Gastrocnemius medialis (tissue), 4 donors: ENCODE results near the gene SUPT3H.

ENCODE experiments used
- POLR2A ChIP-seq, 2 donors: fragments of 450-650 bp; IDR thresholded peaks; one replicate each; pipeline ENCODE4 v1.6.1; 2017; ENCODE audit warnings: antibody characterized with exemption in 2 of 2, mild to moderate bottlenecking in 2 of 2, moderate library complexity in 2 of 2
- TF ChIP-seq, protein P1 (sequence below), 5 experiments: fragments of 450-650 bp in 3 of 5; fragments of 200-600 bp in 2 of 5; sonication (generic) in 2 of 5; IDR thresholded peaks in 4 of 5; conservative IDR thresholded peaks in 1 of 5; 1 replicate in 4 of 5; 2 replicates in 1 of 5; pipeline ENCODE4 v1.5.1; 2016 to 2019; ENCODE audit warnings: antibody characterized with exemption in 5 of 5, mild to moderate bottlenecking in 3 of 5, moderate library complexity in 3 of 5

DNA sequence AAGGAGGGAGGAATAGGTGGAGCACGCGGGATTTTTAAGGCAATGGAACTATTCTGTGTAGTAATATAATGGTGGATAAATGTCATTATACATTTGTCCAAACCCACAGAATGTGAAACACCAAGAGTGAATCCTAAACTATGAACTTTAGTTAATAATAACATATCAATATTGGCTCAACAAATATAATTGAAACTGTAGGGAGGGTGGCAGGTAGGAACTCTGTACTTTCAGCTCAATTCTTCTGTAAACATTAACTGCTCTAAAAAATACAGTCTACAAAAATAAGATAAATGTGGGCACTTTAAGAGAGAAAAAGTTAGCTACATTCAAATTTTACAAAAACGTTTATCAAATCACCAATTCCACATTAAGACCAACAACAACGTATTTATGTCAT, 186.3 kb downstream of the SUPT3H start:
- TF ChIP-seq, protein P1, sequence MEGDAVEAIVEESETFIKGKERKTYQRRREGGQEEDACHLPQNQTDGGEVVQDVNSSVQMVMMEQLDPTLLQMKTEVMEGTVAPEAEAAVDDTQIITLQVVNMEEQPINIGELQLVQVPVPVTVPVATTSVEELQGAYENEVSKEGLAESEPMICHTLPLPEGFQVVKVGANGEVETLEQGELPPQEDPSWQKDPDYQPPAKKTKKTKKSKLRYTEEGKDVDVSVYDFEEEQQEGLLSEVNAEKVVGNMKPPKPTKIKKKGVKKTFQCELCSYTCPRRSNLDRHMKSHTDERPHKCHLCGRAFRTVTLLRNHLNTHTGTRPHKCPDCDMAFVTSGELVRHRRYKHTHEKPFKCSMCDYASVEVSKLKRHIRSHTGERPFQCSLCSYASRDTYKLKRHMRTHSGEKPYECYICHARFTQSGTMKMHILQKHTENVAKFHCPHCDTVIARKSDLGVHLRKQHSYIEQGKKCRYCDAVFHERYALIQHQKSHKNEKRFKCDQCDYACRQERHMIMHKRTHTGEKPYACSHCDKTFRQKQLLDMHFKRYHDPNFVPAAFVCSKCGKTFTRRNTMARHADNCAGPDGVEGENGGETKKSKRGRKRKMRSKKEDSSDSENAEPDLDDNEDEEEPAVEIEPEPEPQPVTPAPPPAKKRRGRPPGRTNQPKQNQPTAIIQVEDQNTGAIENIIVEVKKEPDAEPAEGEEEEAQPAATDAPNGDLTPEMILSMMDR (IDR thresholded peaks at IDR 0.05 in 4 of 5, conservative IDR thresholded peaks at IDR 0.05 in 1 of 5), result no peak
- TF ChIP-seq POLR2A (IDR thresholded peaks at IDR 0.05), result no peak
